GM21367 (cell line): ENCODE measurements around the gene POTEB2.
"Not testable (repeated sequence)": the region's sequence is repeated elsewhere in the genome, so short reads cannot be mapped to it uniquely, and the experiment has no call there.

Experiments used
- ATAC-seq: cut with Tn5 transposase; IDR thresholded peaks from one replicate; pipeline ENCODE4 v1.9.1; 2021; ENCODE audit not compliant: unreplicated experiment

The POTEB2 gene

GRCh38 chr15:20866214-20866613 lies at the start of gene POTEB2:
TSS of gene POTEB2 (minus strand) at chr15:20866314. CDS start at chr15:20866281, 33 bp downstream.
- ATAC-seq, result not testable (repeated sequence)

DNA sequence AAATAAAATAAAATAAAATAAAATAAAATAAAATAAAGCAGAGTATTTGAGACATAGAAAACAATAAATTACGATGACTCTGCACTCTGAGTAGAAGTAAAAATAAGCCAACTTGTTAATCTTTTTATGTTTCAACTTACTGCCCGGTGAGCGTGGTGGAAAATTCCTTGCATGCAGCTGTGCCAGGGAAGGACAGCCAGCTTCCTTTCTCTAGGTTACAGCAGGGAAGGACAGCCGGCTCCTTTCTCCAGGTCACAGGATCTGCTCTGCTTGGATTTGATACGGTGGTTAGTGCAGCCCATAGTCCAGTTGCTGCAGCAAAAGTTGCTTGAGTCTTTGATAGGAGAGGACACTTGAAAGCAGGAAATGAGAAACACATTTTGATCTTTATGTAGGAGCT lies 13.8 kb upstream of the POTEB2 start:
- ATAC-seq, result not testable (repeated sequence)

GRCh38 chr15:20878464-20878863 lies 12.3 kb upstream of the POTEB2 start:
- not testable (repeated sequence) for ATAC-seq

DNA sequence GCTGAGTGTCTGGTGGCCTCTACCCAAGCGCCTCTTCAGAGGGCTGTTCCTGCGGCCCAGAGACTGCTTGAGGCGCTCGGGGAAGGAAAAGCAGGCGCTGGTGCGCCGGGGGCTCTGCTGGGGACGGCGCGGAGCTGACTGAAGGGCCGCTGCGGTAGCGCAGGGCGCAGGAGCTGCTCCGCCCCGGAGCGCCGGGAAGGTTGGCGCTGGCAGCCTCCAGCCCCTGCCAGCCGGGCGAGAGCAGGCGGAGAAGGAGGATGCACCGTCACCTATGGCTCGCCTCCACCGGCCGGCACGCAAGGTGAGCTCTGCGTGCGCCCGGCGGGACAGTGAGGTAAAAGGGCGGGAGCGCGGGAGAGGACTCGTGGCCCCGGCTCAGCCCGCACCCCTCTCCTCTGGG lies 11.7 kb upstream of the POTEB2 start:
- ATAC-seq, result not testable (repeated sequence)
